ES-I3 (cell line): ENCODE data around the gene WDR26.
"Not testable (repeated sequence)": the region's sequence is repeated elsewhere in the genome, so short reads cannot be mapped to it uniquely, and the experiment has no call there.

Source experiments
- H3K36me3 ChIP-seq: 2 replicates; pipeline ENCODE4 v1.6.1; 2013; ENCODE audit warnings: mild to moderate bottlenecking, low read length, control low read depth, moderate library complexity; ENCODE audit not compliant: insufficient read depth
- H3K4me1 ChIP-seq: 2 replicates; pipeline ENCODE4 v1.6.1; 2013; ENCODE audit warnings: mild to moderate bottlenecking, control low read depth, low read length; ENCODE audit not compliant: insufficient read depth
- H3K9ac ChIP-seq: 2 replicates; pipeline ENCODE4 v1.6.1; 2013; ENCODE audit warnings: low read depth, mild to moderate bottlenecking, low read length, moderate library complexity
- H3K9me3 ChIP-seq: 2 replicates; pipeline ENCODE4 v1.6.1; 2013; ENCODE audit warnings: mild to moderate bottlenecking, low read length, moderate library complexity; ENCODE audit not compliant: control insufficient read depth, insufficient read depth

WDR26 gene

DNA sequence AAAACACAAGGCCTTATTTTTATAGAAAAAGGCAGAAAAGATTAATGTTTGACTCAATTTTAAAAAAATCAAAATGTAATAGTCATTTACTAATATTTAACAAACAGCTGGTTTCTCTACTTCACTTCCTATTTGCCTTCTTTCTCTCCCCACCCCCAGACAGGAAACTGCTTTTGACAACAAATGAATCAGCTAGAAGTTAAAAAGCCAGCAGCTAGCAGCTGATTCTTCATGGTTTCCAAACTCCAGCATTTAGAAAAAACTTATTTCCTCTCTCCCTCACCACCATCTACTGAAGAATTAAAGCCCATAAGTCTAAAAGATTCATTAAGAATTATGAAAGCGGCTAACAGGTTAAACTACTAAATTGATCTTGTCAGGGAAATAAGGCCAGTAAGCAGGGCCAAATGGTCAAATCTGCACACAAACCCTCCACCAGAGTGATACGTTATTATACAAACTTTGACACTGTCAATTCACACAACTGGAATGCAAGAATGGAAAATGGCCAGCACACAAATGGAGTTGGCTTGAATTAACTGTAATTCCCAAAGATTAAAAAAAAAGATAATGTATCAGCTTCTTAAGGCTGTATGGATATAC lies 4.0 kb downstream of the WDR26 start:
- peaks cover 9% of the 10 kb centered on the region for H3K36me3 ChIP-seq
- peaks cover 9% of the 10 kb centered on the region for H3K4me1 ChIP-seq
- peak overlapping the region; percentile 32; the same call in 1 of the 2 replicates for H3K9ac ChIP-seq
- no peaks in the 10 kb centered on the region for H3K9me3 ChIP-seq

DNA sequence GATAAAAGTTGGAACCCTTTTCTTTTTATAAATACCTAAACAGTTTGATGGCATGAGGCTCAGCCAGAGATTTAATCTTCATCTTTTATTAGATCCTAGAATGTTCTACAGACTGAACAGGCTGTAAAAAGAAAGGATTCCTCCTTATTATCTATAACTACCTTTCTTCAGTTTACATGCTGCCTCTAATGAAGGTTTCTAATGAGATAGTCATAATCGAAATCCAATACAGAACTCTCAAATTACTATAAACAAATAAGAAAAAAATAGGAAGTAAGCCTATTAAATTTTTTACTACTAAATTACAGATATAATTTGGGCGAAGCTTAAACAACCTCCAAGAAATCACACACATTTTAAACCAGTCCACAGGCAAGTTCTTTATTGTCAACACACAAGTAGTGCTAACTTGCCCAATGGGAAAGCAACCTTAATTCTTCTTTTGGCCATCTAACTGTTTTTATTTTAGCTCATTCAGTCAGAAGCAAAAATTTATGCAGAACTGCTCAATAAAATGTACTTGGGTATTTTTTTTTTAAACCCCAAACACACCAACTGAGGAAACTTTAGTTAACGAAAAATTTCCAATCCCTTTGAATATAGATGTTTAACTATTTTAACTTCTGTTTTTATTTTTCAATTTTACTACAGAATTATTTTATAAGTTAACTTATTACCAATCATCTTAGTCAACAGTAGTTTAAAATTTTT lies 4.8 kb downstream of the WDR26 start:
- Histone ChIP-seq H3K36me3 (peaks cover 9% of the 10 kb centered on the region), H3K9me3 (no peaks in the 10 kb centered on the region), H3K4me1 (peaks cover 6% of the 10 kb centered on the region), H3K9ac (no peak overlapping the region; the same call in 1 of the 2 replicates)

DNA sequence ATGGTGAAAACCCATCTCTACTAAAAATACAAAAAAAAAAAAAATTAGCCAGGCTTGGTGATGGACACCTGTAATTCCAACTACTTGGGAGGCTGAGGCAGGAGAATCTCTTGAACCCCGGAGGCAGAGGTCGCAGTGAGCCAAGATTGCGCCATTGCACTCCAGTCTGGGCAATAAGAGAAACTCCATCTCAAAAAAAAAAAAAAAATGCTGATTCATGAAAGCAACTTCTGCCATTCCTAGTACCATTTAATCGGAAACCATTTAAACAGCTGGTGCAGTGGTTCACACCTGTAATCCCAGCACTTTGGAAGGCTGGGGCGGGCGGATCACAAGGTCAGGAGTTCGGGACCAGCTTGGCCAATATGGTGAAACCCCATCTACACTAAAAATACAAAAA lies 5.9 kb downstream of the WDR26 start:
- not testable (repeated sequence) for H3K9me3 ChIP-seq, H3K9ac ChIP-seq, H3K4me1 ChIP-seq
- H3K36me3 ChIP-seq, result peaks cover 17% of the 10 kb centered on the region

DNA sequence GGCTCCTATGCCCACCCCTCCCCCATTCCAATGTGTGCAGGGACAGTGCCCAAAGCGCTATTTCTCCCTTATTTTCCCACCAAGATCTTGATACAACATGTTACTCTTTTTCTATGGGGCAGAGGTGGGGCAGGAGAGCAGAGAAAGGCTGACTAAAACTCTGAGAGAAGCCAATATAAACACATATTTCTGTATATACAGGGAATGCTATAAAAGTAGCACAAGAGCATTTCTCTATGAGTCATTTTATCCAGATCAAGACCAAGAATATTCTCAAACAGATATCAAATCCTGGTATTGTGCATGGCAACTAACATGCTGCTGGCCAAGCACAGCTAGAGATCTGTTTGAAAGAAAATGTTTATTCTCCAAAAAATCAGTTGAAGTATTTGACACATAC lies 7.3 kb downstream of the WDR26 start:
- Histone ChIP-seq H3K4me1 (peaks cover 6% of the 10 kb centered on the region), H3K9me3 (no peaks in the 10 kb centered on the region), H3K36me3 (peaks cover 22% of the 10 kb centered on the region), H3K9ac (no peak overlapping the region)

DNA sequence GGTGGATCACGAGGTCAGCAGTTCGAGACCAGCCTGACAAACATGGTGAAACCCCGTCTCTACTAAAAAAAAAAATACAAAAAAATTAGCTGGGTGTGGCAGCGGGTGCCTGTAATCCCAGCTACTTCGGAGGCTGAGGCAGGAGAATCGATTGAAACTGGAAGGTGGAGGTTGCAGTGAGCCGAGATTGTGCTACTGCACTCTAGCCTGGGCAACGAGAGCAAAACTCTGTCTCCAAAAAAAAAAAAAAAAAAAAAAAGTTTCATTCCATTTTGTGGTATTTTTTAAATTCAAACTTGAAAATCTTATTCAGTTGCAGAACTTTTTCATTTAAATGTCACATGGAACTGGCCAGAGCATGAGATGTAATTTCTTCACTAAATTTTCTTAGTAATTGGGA lies 7.7 kb downstream of the WDR26 start:
- not testable (repeated sequence) for H3K9ac ChIP-seq, H3K9me3 ChIP-seq, H3K4me1 ChIP-seq
- peaks cover 25% of the 10 kb centered on the region for H3K36me3 ChIP-seq

DNA sequence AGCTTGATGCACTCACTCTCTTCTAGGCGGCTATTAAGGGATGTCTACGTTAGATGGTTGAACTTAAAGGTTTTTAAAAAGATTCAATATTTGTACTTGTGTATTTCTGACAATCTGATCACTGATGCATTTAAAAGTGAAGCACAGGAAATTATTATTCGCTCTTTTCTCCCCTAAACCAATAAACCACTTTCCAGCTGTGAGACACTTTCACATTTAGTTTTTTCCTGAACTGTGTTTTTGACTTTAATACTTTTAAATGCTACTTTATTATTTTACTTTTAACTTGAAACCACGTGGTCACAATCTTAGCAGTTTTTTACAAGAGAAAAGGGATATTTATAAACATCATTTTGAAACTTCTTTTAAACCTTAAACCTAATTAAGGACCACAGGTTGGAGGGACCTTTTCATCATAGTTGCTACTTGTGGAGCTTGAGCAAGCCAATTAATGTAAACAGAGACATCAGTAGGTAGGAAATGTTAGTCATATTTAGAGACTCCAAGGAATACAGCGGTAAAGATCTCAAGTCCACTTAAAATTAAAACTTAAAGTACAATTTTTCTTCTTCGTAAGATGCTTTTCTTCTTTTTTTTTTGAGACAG lies 9.2 kb downstream of the WDR26 start:
- no peak overlapping the region for H3K9ac ChIP-seq

DNA sequence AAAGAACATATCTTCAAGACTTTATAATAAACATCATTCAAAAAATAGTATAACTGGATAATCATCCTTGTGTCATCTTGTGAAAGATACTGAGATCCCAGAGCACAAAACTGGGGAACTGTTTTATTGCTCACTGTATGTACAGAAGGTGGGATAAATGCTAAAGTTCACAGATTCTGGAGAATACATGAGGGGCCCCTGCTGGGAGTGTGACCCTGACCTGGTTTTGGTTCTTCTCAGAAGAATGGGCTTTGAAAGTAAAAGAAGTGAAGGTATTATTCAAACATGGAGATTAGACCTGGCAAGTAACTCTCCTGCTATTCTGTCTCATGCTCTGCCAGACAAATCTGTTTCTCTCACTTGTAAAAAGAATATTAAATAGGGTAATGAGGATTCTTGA lies 14.5 kb downstream of the WDR26 start:
- Histone ChIP-seq H3K4me1 (no peaks in the 10 kb centered on the region), H3K36me3 (peaks cover 67% of the 10 kb centered on the region), H3K9ac (no peak overlapping the region), H3K9me3 (no peaks in the 10 kb centered on the region)

More for the DNA sequence above, 9.2 kb downstream of the WDR26 start:
- Histone ChIP-seq H3K4me1 (no peaks in the 10 kb centered on the region), H3K9me3 (no peaks in the 10 kb centered on the region), H3K36me3 (peaks cover 34% of the 10 kb centered on the region)

DNA sequence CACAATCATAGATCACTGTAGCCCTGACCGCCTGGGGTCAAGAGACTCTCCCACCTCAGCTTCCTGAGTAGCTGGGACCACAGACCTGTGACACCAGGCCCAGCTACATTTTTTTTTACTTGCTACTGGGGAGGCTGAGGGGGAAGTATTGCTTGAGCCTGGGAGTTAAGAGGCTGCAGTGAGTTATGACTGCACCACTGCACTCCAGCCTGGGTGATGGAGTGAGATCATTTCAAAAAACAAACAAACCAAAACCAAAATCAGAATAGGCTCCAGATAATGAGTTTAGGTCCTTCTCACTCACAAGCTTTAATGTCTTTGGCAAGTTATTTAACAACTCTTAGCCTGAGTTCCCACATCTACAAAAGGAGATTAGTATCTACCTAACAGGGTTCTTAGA lies 22.8 kb downstream of the WDR26 start:
- no peaks in the 10 kb centered on the region for H3K9me3 ChIP-seq
- no peak overlapping the region for H3K9ac ChIP-seq
- peaks cover 21% of the 10 kb centered on the region for H3K36me3 ChIP-seq
- peaks cover 7% of the 10 kb centered on the region; the same call in 1 of the 2 replicates for H3K4me1 ChIP-seq

DNA sequence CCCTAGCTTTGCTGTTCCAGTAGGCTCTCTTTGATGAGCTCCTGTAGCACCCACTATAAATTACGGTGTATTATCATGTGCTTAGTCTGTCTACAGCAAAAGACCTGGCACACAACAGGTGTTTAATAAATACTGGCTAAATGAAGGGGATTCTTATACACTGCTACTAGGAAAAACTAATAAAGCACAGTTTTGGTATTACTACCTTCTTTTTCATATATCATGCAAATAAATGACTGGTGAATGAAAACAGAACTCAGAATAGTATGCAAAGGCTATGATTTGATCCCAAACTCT lies 26.4 kb downstream of the WDR26 start:
- no peak overlapping the region for H3K9ac ChIP-seq
- no peaks in the 10 kb centered on the region for H3K9me3 ChIP-seq
- peaks cover 25% of the 10 kb centered on the region for H3K36me3 ChIP-seq
- H3K4me1 ChIP-seq, result peaks cover 7% of the 10 kb centered on the region; the same call in 1 of the 2 replicates

DNA sequence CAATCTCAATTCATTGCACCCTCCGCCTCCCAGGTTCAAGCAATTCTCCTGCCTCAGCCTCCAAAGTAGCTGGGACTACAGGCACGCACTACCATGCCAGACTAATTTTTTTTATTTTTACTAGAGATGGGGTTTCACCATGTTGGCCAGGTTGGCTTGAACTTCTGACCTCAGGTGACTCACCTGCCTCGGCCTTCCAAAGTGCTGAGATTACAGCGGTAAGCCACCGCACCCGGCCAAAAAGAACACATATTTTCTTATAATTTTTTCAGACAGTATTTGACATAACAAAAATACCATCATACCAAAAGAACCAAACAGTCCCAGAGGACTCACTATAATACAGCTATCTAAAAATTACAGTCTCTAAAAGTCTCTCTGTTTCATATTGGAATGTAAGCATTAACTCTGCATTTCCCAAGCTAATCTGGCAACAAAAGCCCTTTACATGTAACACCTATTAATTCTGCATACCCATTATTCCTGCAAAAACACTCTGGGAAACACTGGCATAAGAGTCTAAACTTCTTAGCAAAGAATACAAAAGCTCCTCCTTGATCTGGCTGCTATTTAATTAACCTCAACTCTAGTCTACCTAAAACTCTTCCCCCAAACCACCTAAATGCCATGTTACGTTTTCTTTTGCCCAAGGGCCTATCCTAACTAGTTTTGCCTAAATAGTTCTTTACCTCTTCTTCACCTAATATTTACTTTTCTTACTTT lies 26.9 kb downstream of the WDR26 start:
- H3K36me3 ChIP-seq, result peaks cover 25% of the 10 kb centered on the region
- peaks cover 7% of the 10 kb centered on the region; the same call in 1 of the 2 replicates for H3K4me1 ChIP-seq
- H3K9me3 ChIP-seq, result no peaks in the 10 kb centered on the region
- no peak overlapping the region for H3K9ac ChIP-seq

DNA sequence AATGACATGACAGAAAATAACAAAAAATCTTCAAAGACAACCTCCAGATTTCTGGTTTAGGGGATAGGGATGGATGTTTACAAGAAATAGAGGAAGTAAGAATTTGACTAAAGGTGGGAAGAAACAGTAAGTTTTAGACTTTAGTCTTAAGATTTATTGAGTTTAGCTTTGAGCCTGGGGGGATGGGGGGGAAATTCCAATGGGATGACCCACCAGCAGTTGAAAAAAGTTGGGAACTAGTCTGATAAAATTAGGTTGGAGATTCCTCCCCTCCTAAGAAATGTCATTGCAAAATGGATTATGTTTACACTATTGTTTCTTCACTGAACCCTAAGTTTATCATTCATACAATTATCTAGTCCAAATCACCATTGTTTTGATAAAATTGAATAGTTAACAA lies 28.4 kb downstream of the WDR26 start:
- H3K36me3 ChIP-seq, result peaks cover 19% of the 10 kb centered on the region
- H3K9ac ChIP-seq, result no peak overlapping the region
- peaks cover 7% of the 10 kb centered on the region; the same call in 1 of the 2 replicates for H3K4me1 ChIP-seq
- no peaks in the 10 kb centered on the region for H3K9me3 ChIP-seq

DNA sequence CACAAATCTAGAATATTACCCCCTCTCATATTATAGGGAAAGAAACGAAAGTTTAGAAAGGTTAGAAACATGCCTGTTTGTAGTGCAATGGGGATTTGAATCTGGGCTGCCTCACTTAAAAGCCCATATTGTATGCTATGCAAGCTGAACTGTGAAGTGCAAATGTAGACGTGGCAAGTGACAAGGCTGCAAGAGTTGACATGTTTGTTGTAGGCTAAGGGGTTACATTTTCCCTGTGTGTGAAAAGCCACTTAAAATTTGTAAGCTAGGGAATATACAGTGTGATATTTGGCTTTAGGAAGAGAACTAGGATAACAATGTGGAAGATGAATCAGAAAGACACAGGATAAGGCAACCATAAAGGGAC lies 29.0 kb downstream of the WDR26 start:
- peaks cover 24% of the 10 kb centered on the region for H3K36me3 ChIP-seq
- peaks cover 7% of the 10 kb centered on the region; the same call in 1 of the 2 replicates for H3K4me1 ChIP-seq
- H3K9me3 ChIP-seq, result no peaks in the 10 kb centered on the region
- no peak overlapping the region for H3K9ac ChIP-seq

DNA sequence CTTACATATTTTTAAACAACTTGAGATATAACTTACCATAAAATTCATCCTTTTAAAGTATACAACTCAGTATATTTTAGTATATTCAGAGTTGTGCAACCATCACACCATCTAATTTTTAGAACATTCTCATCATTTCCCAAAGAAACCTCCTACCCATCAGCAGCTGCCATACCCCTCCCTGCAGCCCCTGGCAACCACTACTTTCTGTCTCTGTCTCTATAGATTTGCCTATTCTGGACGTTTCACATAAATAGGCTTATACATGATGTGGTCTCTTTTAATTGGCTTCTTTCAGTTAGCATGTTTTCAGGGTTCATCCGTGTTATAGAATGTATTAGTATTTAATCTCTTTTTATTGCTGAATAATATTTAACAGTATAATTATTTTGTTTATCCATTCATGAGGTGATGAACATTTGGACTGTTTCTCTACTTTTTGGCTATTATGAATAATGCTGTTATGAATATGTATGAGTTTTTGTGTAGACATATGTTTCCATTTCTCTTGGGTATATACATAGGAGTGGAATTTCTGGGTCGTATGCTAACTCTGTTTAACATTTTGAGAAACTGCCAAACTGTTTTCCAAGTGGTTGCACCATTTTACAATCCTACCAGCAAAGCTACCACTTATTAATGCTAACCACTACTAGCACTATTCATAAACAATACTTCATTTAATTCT lies 29.5 kb downstream of the WDR26 start:
- H3K9me3 ChIP-seq, result no peaks in the 10 kb centered on the region
- no peak overlapping the region for H3K9ac ChIP-seq
- H3K4me1 ChIP-seq, result peaks cover 7% of the 10 kb centered on the region; the same call in 1 of the 2 replicates
- peaks cover 24% of the 10 kb centered on the region for H3K36me3 ChIP-seq

DNA sequence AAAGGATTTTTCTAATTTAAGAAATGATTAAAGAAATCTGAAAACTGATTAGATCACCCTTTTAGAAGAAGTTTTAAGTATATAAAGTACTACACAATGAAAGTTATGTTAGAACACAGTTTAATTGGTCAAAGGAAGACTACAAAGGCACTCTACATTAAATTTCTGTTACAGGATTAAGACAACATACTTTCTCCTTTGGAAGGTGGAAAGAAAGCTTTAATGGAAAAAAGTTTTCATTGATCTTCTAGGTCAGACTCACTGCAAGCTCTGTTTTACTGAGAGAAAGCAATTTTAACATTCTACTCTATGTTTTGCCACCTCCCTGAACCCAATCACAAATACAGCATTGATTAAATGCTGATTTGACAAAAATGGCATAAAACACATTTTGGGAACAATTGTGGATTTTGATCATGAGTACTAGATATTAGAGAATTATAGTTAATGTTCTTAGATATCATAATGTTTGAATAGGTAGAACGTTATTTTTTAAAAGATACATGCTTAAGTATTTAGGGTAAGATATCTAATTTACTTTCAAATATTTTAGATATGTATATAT lies 32.0 kb downstream of the WDR26 start:
- Histone ChIP-seq H3K36me3 (peaks cover 30% of the 10 kb centered on the region), H3K9me3 (no peaks in the 10 kb centered on the region), H3K9ac (no peak overlapping the region), H3K4me1 (no peaks in the 10 kb centered on the region)
